Sigmoid colon (tissue), 7 donors: ENCODE results near the gene CCR8. TPM values are rescaled to one million over a fixed set of nuclear protein-coding genes. Genes with fewer than 3 reads are reported as not detected.
"Not testable (repeated sequence)": the region's sequence is repeated elsewhere in the genome, so short reads cannot be mapped to it uniquely, and the experiment has no call there.

Experiments used
- DNase-seq: peaks from one replicate; pipeline ENCODE4 v3.0.0-alpha.2; 2019
- H3K27ac ChIP-seq, 4 donors: fragments of 200-600 bp; sonication (generic); one replicate each; pipeline ENCODE4 v1.5.1; 2016 to 2019; ENCODE audit warnings: mild to moderate bottlenecking in 1 of 4
- H3K27me3 ChIP-seq, 3 donors: fragments of 200-600 bp; sonication (generic); one replicate each; pipeline ENCODE4 v1.5.1; 2019; ENCODE audit warnings: mild to moderate bottlenecking in 1 of 3
- H3K36me3 ChIP-seq, 4 donors: fragments of 200-600 bp; sonication (generic); one replicate each; pipeline ENCODE4 v1.5.1; 2016 to 2019
- H3K4me1 ChIP-seq, 4 donors: fragments of 200-600 bp; sonication (generic); one replicate each; pipeline ENCODE4 v1.5.1; 2017 to 2019
- H3K4me3 ChIP-seq, 4 donors: fragments of 200-600 bp; sonication (generic); one replicate each; pipeline ENCODE4 v1.5.1; 2017 to 2019; ENCODE audit warnings: mild to moderate bottlenecking in 2 of 4, moderate library complexity in 1 of 4
- H3K9me3 ChIP-seq, 4 donors: fragments of 200-600 bp in 3 of 4; sonication (generic) in 3 of 4; one replicate each; pipeline versions ENCODE4 v1.5.1 to v1.6.1; 2013 to 2019
- EP300 ChIP-seq, 4 donors: sonication (generic); formaldehyde crosslinking; IDR thresholded peaks; one replicate each; pipeline ENCODE4 v1.6.1; 2017; ENCODE audit warnings: antibody characterized with exemption in 4 of 4
- POLR2A ChIP-seq, 2 donors: fragments of 450-650 bp; IDR thresholded peaks; one replicate each; pipeline ENCODE4 v1.6.1; 2016; ENCODE audit warnings: antibody characterized with exemption in 2 of 2, mild to moderate bottlenecking in 2 of 2, moderate library complexity in 2 of 2
- POLR2AphosphoS5 ChIP-seq, 4 donors: sonication (generic); formaldehyde crosslinking; IDR thresholded peaks; one replicate each; pipeline ENCODE4 v1.6.1; 2017; ENCODE audit warnings: antibody characterized with exemption in 4 of 4
- WGBS, 2 donors: extraction: QIAGEN DNeasy Blood & Tissue Kit; methylation state at CpG; one replicate each; pipeline ENCODE4 v1.1.7; 2013; 5-methylcytosine and 5-hydroxymethylcytosine counted together
- intact Hi-C: fragments of 100-400 bp; cut with DNase I; formaldehyde crosslinking; loops from one replicate; pipeline ENCODE4 v1.15.1; 2023
- polyA plus RNA-seq, 3 donors: library from polyadenylated mRNA; stranded (reverse); fragments of 200-250 nt; gene quantifications; one replicate each; pipeline ENCODE4 v1.2.3, GENCODE V29; 2013
- total RNA-seq, 4 donors: library from RNA; depleted of rRNA; stranded (reverse); fragments of >200 nt; gene quantifications; one replicate each; pipeline ENCODE4 v1.1.0, GENCODE V29; 2016
- TF ChIP-seq, protein P1 (sequence below), 4 experiments: fragments of 450-650 bp in 3 of 4; fragments of 200-600 bp in 1 of 4; IDR thresholded peaks; one replicate each; pipeline ENCODE4 v1.5.1; 2016 to 2019; ENCODE audit warnings: antibody characterized with exemption in 4 of 4, mild to moderate bottlenecking in 3 of 4, moderate library complexity in 2 of 4
- donor health status: healthy with polysubstance abuse.
- donor health status: Bipolar disorder and iron deficiency.
- donor health status: healthy.

CCR8 gene
- total and polyA plus RNA-seq, 7 donors = 0.93 TPM; not detected in 6

DNA sequence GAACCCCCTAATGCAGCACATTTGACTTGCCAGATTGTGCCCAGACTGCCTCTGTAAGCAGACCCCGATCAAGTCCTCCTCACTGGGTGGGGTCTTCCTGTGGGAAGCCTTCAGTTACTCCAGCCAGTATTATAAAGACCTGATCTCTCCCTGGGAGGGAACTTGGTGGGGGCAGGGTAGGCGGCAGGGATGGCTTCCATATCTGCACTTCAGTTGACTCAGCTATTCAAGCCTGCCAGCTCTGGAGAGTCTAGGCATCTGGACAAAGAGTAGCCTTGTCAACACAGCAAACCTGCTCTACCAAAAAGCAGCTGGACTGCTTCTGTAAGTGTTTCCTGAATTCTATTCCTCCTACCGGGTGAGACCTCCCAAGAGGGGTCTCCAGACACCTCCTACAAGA is 32.7 kb downstream of the CCR8 start:
- WGBS, 2 donors = 61 to 74% methylated on average over 3 of the region's 3 CpGs
- TF ChIP-seq POLR2A (IDR thresholded peaks at IDR 0.05) (no peak), POLR2AphosphoS5 (IDR thresholded peaks at IDR 0.05) (no peak), EP300 (IDR thresholded peaks at IDR 0.05) (no peak)
- TF ChIP-seq, protein P1, sequence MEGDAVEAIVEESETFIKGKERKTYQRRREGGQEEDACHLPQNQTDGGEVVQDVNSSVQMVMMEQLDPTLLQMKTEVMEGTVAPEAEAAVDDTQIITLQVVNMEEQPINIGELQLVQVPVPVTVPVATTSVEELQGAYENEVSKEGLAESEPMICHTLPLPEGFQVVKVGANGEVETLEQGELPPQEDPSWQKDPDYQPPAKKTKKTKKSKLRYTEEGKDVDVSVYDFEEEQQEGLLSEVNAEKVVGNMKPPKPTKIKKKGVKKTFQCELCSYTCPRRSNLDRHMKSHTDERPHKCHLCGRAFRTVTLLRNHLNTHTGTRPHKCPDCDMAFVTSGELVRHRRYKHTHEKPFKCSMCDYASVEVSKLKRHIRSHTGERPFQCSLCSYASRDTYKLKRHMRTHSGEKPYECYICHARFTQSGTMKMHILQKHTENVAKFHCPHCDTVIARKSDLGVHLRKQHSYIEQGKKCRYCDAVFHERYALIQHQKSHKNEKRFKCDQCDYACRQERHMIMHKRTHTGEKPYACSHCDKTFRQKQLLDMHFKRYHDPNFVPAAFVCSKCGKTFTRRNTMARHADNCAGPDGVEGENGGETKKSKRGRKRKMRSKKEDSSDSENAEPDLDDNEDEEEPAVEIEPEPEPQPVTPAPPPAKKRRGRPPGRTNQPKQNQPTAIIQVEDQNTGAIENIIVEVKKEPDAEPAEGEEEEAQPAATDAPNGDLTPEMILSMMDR (IDR thresholded peaks at IDR 0.05) = no peak
- DNase-seq = no peak
- Histone ChIP-seq H3K4me1 (no peaks in the 10 kb centered on the region), H3K4me3 (no peak overlapping the region), H3K27me3 (no peaks in the 10 kb centered on the region), H3K27ac (no peak overlapping the region), H3K9me3 (no peaks in the 10 kb centered on the region), H3K36me3 (no peaks in the 10 kb centered on the region)
- intact Hi-C loops = no loop called here

DNA sequence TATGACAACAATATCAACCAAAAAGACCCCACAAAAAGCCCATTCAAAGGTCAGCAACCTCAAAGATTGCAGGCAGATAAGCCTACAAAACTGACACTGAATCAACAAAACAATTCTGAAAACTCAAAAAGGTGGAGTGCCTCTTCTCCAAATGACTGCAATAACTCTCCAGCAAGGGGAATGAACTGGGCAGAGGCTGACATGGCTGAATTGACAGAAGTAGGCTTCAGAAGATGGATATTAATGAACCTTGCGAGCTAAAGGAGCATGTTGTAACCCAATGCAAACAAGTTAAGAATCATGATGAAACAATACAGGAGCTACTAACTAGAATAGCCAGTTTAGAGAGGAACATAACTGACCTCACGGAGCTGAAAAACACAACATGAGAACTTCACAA is 33.3 kb downstream of the CCR8 start:
- 93 to 95% methylated on average over 2 of the region's 2 CpGs for WGBS, 2 donors
- no peak for DNase-seq
- Histone ChIP-seq H3K4me3 (no peak overlapping the region), H3K4me1 (no peaks in the 10 kb centered on the region), H3K36me3 (no peaks in the 10 kb centered on the region), H3K27me3 (no peaks in the 10 kb centered on the region), H3K27ac (no peak overlapping the region), H3K9me3 (no peaks in the 10 kb centered on the region)
- intact Hi-C loops = no loop called here
- TF ChIP-seq EP300 (IDR thresholded peaks at IDR 0.05) (no peak), POLR2AphosphoS5 (IDR thresholded peaks at IDR 0.05) (no peak), POLR2A (IDR thresholded peaks at IDR 0.05) (no peak)
- TF ChIP-seq, protein P1 (IDR thresholded peaks at IDR 0.05) = no peak

DNA sequence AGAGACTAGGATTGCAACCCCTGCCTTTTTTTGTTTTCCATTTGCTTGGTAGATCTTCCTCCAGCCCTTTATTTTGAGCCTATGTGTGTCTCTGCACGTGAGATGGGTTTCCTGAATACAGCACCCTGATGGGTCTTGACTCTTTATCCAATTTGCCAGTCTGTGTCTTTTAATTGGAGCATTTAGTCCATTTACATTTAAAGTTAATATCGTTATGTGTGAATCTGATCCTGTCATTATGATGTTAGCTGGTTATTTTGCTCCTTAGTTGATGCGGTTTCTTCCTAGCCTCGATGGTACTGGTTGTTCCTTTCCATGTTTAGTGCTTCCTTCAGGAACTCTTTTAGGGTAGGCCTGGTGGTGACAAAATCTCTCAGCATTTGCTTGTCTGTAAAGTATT is 40.9 kb downstream of the CCR8 start:
- H3K27me3 ChIP-seq, H3K36me3 ChIP-seq, H3K27ac ChIP-seq, DNase-seq, intact Hi-C loops, H3K4me3 ChIP-seq, H3K4me1 ChIP-seq, H3K9me3 ChIP-seq: not testable (repeated sequence)
- WGBS, 2 donors = 89 to 92% methylated on average over 4 of the region's 4 CpGs

DNA sequence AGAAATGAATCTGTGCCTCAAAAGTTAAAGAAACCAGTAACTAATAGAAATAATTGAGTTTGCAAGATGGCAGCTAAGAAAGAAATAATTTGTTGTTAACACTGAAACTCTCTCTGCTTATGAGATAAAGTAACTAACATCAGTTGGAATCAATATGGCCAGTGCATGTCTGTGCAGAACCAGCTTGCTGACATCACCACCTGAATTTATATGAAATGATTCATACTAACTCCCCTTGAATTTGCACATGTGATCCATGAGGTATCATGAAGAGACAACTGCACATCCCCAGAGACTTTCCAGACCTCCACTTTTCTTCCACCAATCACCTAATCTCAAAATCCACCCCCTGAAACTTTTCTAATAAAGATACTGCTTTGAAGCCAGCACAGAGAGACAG is 43.3 kb downstream of the CCR8 start:
- no peaks in the 10 kb centered on the region for H3K4me1 ChIP-seq
- H3K27ac ChIP-seq = no peak overlapping the region
- intact Hi-C loops = no loop called here
- TF ChIP-seq, protein P1 (IDR thresholded peaks at IDR 0.05) = no peak
- TF ChIP-seq EP300 (IDR thresholded peaks at IDR 0.05) (no peak), POLR2A (IDR thresholded peaks at IDR 0.05) (no peak), POLR2AphosphoS5 (IDR thresholded peaks at IDR 0.05) (no peak)
- no peaks in the 10 kb centered on the region for H3K36me3 ChIP-seq
- H3K27me3 ChIP-seq = peaks cover 0 to 5% (median 0%) of the 10 kb centered on the region in 3 donors
- no peaks in the 10 kb centered on the region for H3K9me3 ChIP-seq
- no peak for DNase-seq
- no peak overlapping the region for H3K4me3 ChIP-seq

DNA sequence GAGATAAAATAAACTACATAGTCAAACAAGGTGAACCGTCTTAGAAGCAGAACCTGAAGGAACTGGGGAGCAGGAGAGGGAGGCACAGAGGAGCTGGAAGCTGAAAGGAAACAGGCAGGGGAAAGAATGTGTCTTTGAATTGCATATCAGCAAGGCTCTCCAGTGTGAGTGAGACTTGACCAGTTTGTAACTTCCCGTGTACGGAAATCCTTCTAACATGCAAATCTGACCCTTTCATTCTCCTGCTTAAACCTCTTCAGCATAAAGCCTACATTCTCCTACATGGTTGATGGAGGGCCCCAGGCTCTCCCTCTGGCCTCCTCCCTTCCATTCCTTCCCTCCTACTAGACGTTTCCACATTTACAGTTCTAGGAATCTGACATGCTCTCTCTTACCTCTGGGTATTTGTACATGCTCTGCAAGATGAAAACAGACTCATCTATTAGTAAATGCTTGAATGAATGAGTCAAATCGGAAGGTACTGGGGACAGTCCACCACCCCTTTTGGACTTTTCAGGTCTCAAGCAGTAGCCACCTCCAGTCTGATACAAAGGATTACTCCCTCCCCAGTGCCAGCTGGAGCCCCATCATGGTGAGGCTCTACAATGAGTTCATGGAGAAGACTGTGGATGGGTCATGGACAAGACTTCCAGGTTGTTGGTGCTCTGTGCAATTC is 47.6 kb downstream of the CCR8 start:
- no peak for DNase-seq
- no peaks in the 10 kb centered on the region for H3K4me1 ChIP-seq
- no peaks in the 10 kb centered on the region for H3K9me3 ChIP-seq
- TF ChIP-seq POLR2A (IDR thresholded peaks at IDR 0.05) = no peak
- TF ChIP-seq EP300 (IDR thresholded peaks at IDR 0.05) = no peak
- no peak for TF ChIP-seq POLR2AphosphoS5 (IDR thresholded peaks at IDR 0.05)
- TF ChIP-seq, protein P1 (IDR thresholded peaks at IDR 0.05) = no peak
- intact Hi-C loops = no loop called here
- no peak overlapping the region for H3K27ac ChIP-seq
- peaks cover 0 to 5% (median 0%) of the 10 kb centered on the region in 3 donors for H3K27me3 ChIP-seq
- H3K36me3 ChIP-seq = no peaks in the 10 kb centered on the region
- H3K4me3 ChIP-seq = no peak overlapping the region
- 72 to 80% methylated on average over 5 of the region's 5 CpGs for WGBS, 2 donors
